Ovary (tissue), 9 donors: Measurements from ENCODE around the gene EZR. TPM values are rescaled to one million over a fixed set of nuclear protein-coding genes. Genes with fewer than 3 reads are reported as not detected.
A peak's percentile ranks its signal among the peaks of the same experiment; 100 is the strongest.

Source experiments
- DNase-seq, 5 donors: peaks; one replicate each; pipeline ENCODE4 v3.0.0-alpha.2; 2019 to 2020
- H3K27ac ChIP-seq, 2 donors: fragments of 200-600 bp; one replicate each; pipeline versions ENCODE4 v1.5.1 to v1.8.0; 2019 to 2022
- H3K27me3 ChIP-seq: fragments of 200-600 bp; one replicate; pipeline ENCODE4 v1.8.0; 2022
- H3K36me3 ChIP-seq: fragments of 200-600 bp; sonication (generic); one replicate; pipeline ENCODE4 v1.5.1; 2019
- H3K4me1 ChIP-seq: one replicate; pipeline ENCODE4 v1.8.1; 2013; ENCODE audit warnings: mild to moderate bottlenecking, moderate library complexity; ENCODE audit not compliant: insufficient read depth
- H3K4me3 ChIP-seq: fragments of 200-600 bp; sonication (generic); one replicate; pipeline ENCODE4 v1.5.1; 2017
- H3K9me3 ChIP-seq, 2 donors: fragments of 200-600 bp in 1 of 2; sonication (generic) in 1 of 2; one replicate each; pipeline versions ENCODE4 v1.5.1 to v1.8.1; 2013 to 2019; ENCODE audit warnings: mild to moderate bottlenecking in 1 of 2, moderate library complexity in 1 of 2
- EP300 ChIP-seq: sonication (generic); formaldehyde crosslinking; IDR thresholded peaks from one replicate; pipeline ENCODE4 v1.6.1; 2017; ENCODE audit warnings: antibody characterized with exemption
- POLR2A ChIP-seq: fragments of 450-650 bp; IDR thresholded peaks from one replicate; pipeline ENCODE4 v1.6.1; 2017; ENCODE audit warnings: antibody characterized with exemption, mild to moderate bottlenecking, moderate library complexity
- WGBS, 3 donors: extraction: QIAGEN DNeasy Blood & Tissue Kit in 1 of 3; methylation state at CpG; one replicate each; pipeline versions ENCODE4 v1.1.5 to v1.1.7; 2013 to 2017; 5-methylcytosine and 5-hydroxymethylcytosine counted together
- intact Hi-C, 4 donors: fragments of 100-400 bp; cut with DNase I; formaldehyde crosslinking; loops; one replicate each; pipeline versions ENCODE4 v1.11.0 to v1.15.1; 2022 to 2023
- polyA plus RNA-seq, 2 donors: library from polyadenylated mRNA; stranded (reverse); fragments of 200-250 nt in 1 of 2; fragments of 350-450 nt in 1 of 2; fragmentation: Illumina TruSeq in 1 of 2; extraction: RNeasy Lipid Tissue Mini Kit (QIAGEN cat#74804) in 1 of 2; gene quantifications; one replicate each; pipeline ENCODE4 v1.2.3, GENCODE V29; 2013 to 2014
- total RNA-seq, 7 donors: library from RNA; depleted of rRNA in 2 of 7; stranded (reverse); fragments of >200 nt in 2 of 7; fragmentation: NEBNext Ultra II Directional in 3 of 7; extraction: Animal tissue kit (Norgen Biotek cat#: 25700) in 3 of 7; gene quantifications; one replicate each; pipeline versions ENCODE4 v1.1.0 to v1.2.4, GENCODE V29; 2016 to 2023
- TF ChIP-seq, protein P1 (sequence below), 3 donors: fragments of 450-650 bp in 2 of 3; fragments of 200-600 bp in 1 of 3; IDR thresholded peaks; one replicate each; pipeline versions ENCODE4 v1.5.1 to v1.8.0; 2016 to 2022; ENCODE audit warnings: antibody characterized with exemption in 3 of 3, mild to moderate bottlenecking in 1 of 3
- donor health status: DM: no; HTN: no; CAD: no; lungs with moderate emphysema.
- donor health status: DM: no; HTN: no; CAD: no.
- donor health status: Bipolar disorder and iron deficiency.
- donor health status: DM: yes; HTN: yes; CAD: no.
- donor health status: DM: no; HTN: no; CAD: no.
- donor health status: DM: yes; HTN: yes; CAD: no.

Gene EZR
- total and polyA plus RNA-seq, 9 donors, result 39.0 to 214 (median 85.6) TPM

DNA sequence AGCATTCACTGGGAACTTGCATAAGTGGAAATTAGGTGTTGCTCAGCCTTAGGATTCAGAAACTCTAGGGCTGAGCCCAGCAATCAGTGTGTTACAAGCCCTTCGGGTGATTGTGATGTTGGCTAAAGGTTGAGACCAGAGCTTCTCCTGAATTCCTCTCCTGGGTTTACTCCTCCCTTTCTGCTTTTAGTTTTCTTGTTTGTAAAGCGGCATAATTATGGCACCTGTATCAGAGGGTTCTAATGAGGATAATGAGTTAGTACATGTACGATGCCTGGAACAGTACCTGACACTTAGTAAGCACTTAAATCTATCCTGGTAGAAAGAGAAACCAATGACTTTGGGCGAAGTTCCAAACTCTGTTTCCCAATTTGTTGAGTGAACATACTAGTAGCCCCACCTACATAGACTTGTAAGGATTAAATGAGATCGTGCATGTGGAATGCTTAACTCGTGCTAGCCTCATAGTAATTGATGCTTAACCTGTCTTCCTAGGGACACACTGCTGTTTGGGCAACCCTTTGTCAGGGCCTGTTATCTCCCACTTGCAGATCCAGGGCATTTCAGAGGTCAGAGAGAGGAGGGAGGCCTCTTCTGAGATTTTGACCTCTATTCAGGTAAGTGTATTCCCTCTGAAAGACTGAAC lies 932 bp upstream of the EZR start:
- intact Hi-C loops, result loop anchor here in 1 of 4 donors (5.0 kb wide), 1 partner anchor 113 kb away; no protein-coding TSS in a partner anchor
- Histone ChIP-seq H3K4me1 (peaks cover 10% of the 10 kb centered on the region), H3K4me3 (no peak overlapping the region), H3K9me3 (no peaks in the 10 kb centered on the region), H3K27me3 (no peaks in the 10 kb centered on the region), H3K27ac (peak overlapping the region in 1 of 2 donors; percentile 94), H3K36me3 (no peaks in the 10 kb centered on the region)
- TF ChIP-seq POLR2A, result no peak
- WGBS, 3 donors, result 89 to 94% (median 93%) methylated on average over 6 of the region's 6 CpGs
- no peak for DNase-seq

DNA sequence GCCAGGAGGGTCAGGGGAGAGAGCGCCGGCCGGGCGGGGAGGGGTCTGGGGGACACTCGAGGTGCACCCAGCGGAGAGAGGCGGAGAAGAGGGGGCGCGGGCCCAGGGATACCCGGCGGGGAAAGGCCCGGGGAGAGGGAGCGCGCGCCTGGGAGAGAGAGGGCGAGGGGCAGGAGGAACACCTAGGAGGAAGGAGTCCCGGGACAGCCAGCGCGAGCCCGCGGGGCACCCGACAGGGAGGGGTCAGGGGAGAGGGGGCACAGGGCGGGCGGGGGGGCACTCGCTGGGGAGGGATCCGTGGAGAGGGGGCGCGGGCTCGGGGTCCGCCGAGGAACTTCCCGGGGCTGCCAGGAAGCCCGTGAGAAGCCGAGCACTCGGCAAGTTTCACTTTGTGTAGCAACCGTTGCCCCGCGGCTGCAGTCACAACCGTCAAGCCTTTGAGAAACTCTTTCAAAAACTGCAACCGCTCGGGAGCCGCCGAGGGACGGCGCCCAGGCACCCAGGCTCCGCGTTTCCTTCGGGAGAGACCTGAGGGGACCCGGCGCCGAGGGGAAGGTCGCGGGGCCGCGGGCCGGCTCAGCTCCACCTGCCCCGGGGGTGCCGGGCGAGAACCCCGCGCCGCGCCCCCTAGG lies 471 bp downstream of the EZR start:
- DNase-seq, result peak; percentile 64 to 79 (median 73)
- Histone ChIP-seq H3K9me3 (no peaks in the 10 kb centered on the region), H3K27ac (peak overlapping the region; percentile 94), H3K36me3 (no peaks in the 10 kb centered on the region), H3K4me1 (peaks cover 14% of the 10 kb centered on the region), H3K4me3 (peak overlapping the region; percentile 61), H3K27me3 (no peaks in the 10 kb centered on the region)
- 0 to 1% (median 1%) methylated on average over 26 to 63 of the region's 63 CpGs for WGBS, 3 donors
- intact Hi-C loops, result loop anchor here in 1 of 4 donors (5.0 kb wide), 1 partner anchor 111 kb away; no protein-coding TSS in a partner anchor
- TF ChIP-seq EP300, result no peak
- TF ChIP-seq, protein P1, sequence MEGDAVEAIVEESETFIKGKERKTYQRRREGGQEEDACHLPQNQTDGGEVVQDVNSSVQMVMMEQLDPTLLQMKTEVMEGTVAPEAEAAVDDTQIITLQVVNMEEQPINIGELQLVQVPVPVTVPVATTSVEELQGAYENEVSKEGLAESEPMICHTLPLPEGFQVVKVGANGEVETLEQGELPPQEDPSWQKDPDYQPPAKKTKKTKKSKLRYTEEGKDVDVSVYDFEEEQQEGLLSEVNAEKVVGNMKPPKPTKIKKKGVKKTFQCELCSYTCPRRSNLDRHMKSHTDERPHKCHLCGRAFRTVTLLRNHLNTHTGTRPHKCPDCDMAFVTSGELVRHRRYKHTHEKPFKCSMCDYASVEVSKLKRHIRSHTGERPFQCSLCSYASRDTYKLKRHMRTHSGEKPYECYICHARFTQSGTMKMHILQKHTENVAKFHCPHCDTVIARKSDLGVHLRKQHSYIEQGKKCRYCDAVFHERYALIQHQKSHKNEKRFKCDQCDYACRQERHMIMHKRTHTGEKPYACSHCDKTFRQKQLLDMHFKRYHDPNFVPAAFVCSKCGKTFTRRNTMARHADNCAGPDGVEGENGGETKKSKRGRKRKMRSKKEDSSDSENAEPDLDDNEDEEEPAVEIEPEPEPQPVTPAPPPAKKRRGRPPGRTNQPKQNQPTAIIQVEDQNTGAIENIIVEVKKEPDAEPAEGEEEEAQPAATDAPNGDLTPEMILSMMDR (IDR thresholded peaks at IDR 0.05), result no peak
- TF ChIP-seq POLR2A, result no peak

DNA sequence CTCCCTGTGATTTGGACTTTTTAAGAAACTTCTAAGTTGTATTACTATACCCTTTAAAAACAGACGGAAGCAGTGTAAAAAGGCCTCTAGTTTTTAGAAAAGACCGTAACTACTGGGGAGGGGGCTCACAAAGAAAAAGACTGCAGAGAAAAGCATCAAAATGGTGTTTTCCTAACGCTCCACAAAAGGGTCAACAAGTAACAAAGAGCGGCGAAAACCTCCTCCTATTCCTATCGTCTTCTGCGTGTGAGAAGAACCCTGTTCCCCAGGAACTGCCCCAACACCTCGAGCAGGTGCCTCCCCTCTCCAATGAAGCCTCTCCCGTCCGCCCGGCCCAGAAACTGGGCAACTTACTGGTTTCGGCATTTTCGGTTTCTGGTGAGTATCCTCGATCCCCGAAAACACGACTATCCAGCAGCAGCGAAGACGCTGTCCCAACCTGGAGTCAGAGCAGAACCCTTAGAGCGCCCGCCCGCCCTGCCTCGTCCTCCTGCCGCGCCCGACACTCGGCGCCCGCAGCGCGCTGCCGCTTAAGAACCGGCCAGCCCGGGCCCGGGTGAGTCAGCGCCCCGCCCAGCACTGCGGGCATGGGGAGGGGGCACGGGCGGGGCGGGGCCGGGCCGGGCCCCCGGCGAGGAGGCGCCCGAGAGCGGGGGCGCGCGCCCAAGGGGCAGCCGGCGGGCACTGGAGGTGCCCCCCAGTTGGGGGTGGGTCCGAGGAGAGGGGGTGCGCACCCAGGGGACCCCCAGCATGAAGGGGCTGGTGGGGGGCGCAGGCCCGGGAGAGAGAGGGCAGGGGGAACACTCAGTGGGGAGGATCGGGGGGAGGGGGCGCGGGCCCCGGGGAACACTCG lies 1.2 kb downstream of the EZR start:
- Histone ChIP-seq H3K4me1 (peaks cover 14% of the 10 kb centered on the region), H3K4me3 (peak overlapping the region; percentile 61), H3K9me3 (no peaks in the 10 kb centered on the region), H3K27me3 (no peaks in the 10 kb centered on the region), H3K36me3 (no peaks in the 10 kb centered on the region), H3K27ac (peak overlapping the region; percentile 94)
- peak; percentile 76 to 85 (median 79) for DNase-seq
- intact Hi-C loops, result loop anchor here in 1 of 4 donors (5.0 kb wide), 1 partner anchor 111 kb away; no protein-coding TSS in a partner anchor
- TF ChIP-seq, protein P1 (IDR thresholded peaks at IDR 0.05), result no peak
- TF ChIP-seq POLR2A (peak; percentile 65), EP300 (no peak)
- WGBS, 3 donors, result 1 to 2% (median 1%) methylated on average over 18 to 60 of the region's 61 CpGs

- intact Hi-C loops, result loop anchor here in 1 of 4 donors (5.0 kb wide), 1 partner anchor 110 kb away; no protein-coding TSS in a partner anchor
- DNase-seq, result peak in 4 of 5 donors; percentile 32 to 59 (median 40)
- WGBS, 3 donors, result 31 to 40% (median 37%) methylated on average over 20 of the region's 20 CpGs
- Histone ChIP-seq H3K27ac (peak overlapping the region; percentile 41 to 94), H3K4me1 (peaks cover 14% of the 10 kb centered on the region), H3K9me3 (no peaks in the 10 kb centered on the region), H3K27me3 (no peaks in the 10 kb centered on the region), H3K36me3 (no peaks in the 10 kb centered on the region), H3K4me3 (peak overlapping the region; percentile 61)
- TF ChIP-seq POLR2A (no peak), EP300 (no peak)
- TF ChIP-seq, protein P1 (IDR thresholded peaks at IDR 0.05), result no peak
Measured at GRCh38 chr6:158816803-158817727, 2.1 kb downstream of the EZR start.
